Psoas muscle (tissue), 8 donors: ENCODE data around the gene AFF3. TPM values are rescaled to one million over a fixed set of nuclear protein-coding genes. Genes with fewer than 3 reads are reported as not detected.

Experiments
- ATAC-seq, 4 donors: fragments of 200-7000 bp; cut with Tn5 transposase; one replicate each; pipeline ENCODE4 v1.9.1; 2020; ENCODE audit warnings: moderate library complexity in 3 of 4, mild to moderate bottlenecking in 2 of 4
- DNase-seq, 2 donors: peaks; one replicate each; pipeline ENCODE4 v3.0.0-alpha.2; 2020
- H3K27ac ChIP-seq: fragments of 200-600 bp; one replicate; pipeline ENCODE4 v1.8.0; 2022
- H3K27me3 ChIP-seq, 3 donors: fragments of 200-600 bp in 1 of 3; one replicate each; pipeline versions ENCODE4 v1.6.1 to v1.8.0; 2013 to 2022; ENCODE audit warnings: low read length in 2 of 3, mild to moderate bottlenecking in 2 of 3, moderate library complexity in 1 of 3; ENCODE audit not compliant: insufficient read depth in 3 of 3
- H3K36me3 ChIP-seq, 2 donors: fragments of 200-600 bp in 1 of 2; one replicate each; pipeline versions ENCODE4 v1.6.1 to v1.8.0; 2013 to 2022; ENCODE audit warnings: low read depth in 1 of 2, mild to moderate bottlenecking in 1 of 2, moderate library complexity in 1 of 2; ENCODE audit not compliant: insufficient read depth in 1 of 2
- H3K4me1 ChIP-seq: fragments of 200-600 bp; one replicate; pipeline ENCODE4 v1.8.0; 2022
- H3K4me3 ChIP-seq: fragments of 200-600 bp; one replicate; pipeline ENCODE4 v1.8.0; 2022; ENCODE audit warnings: mild to moderate bottlenecking
- H3K9me3 ChIP-seq: fragments of 200-600 bp; one replicate; pipeline ENCODE4 v1.8.0; 2022
- CTCF ChIP-seq: fragments of 200-600 bp; IDR thresholded peaks from one replicate; pipeline ENCODE4 v1.8.0; 2022; ENCODE audit warnings: antibody characterized with exemption
- WGBS, 3 donors: extraction: QIAGEN DNeasy Blood & Tissue Kit; methylation state at CpG; one replicate each; pipeline versions ENCODE4 v1.1.6 to v1.1.7; 2013; 5-methylcytosine and 5-hydroxymethylcytosine counted together
- intact Hi-C, 2 donors: fragments of 100-400 bp; cut with DNase I; formaldehyde crosslinking; loops; one replicate each; pipeline versions ENCODE4 v1.11.0 to v1.14.2; 2022
- polyA plus RNA-seq, 3 donors: library from polyadenylated mRNA; stranded (reverse); fragments of 200-250 nt; gene quantifications; one replicate each; pipeline ENCODE4 v1.2.3, GENCODE V29; 2013
- total RNA-seq, 4 donors: library from RNA; stranded (reverse); fragmentation: NEBNext Ultra II Directional in 2 of 4; extraction: Animal tissue kit (Norgen Biotek cat#: 25700) in 2 of 4; gene quantifications; one replicate each; pipeline versions ENCODE4 v1.2.1 to v1.2.4, GENCODE V29; 2021 to 2023
- donor health status: healthy with polysubstance abuse.
- donor health status: DM: no; HTN: no; CAD: no; lungs with moderate emphysema.
- donor health status: Bipolar disorder and iron deficiency.
- donor health status: healthy.
- donor health status: DM: yes; HTN: yes; CAD: no.
- donor health status: DM: no; HTN: no; CAD: no.
- donor health status: DM: no; HTN: no; CAD: no.
- donor health status: DM: yes; HTN: yes; CAD: no.

AFF3 gene
- total and polyA plus RNA-seq, 7 donors = 0.08 to 2.9 (median 0.44) TPM

GRCh38 chr2:99880148-99880963 lies 262.0 kb downstream of the AFF3 start:
- H3K4me3 ChIP-seq = no peak overlapping the region
- no peaks in the 10 kb centered on the region for H3K36me3 ChIP-seq
- no peaks in the 10 kb centered on the region for H3K27me3 ChIP-seq
- H3K27ac ChIP-seq = no peak overlapping the region
- no peak for TF ChIP-seq CTCF
- 91 to 94% (median 91%) methylated on average over 16 of the region's 16 CpGs for WGBS, 3 donors
- no peaks in the 10 kb centered on the region for H3K4me1 ChIP-seq
- no peaks in the 10 kb centered on the region for H3K9me3 ChIP-seq
- ATAC-seq = no peak
- intact Hi-C loops = no loop called here
- DNase-seq = no peak

- TF ChIP-seq CTCF = no peak
- WGBS, 3 donors = 39 to 56% (median 48%) methylated on average over 4 of the region's 4 CpGs
- no peaks in the 10 kb centered on the region for H3K27me3 ChIP-seq
- H3K27ac ChIP-seq = no peak overlapping the region
- ATAC-seq = no peak
- intact Hi-C loops = no loop called here
- no peak for DNase-seq
- H3K4me3 ChIP-seq = no peak overlapping the region
- no peaks in the 10 kb centered on the region for H3K4me1 ChIP-seq
- no peaks in the 10 kb centered on the region for H3K36me3 ChIP-seq
- no peaks in the 10 kb centered on the region for H3K9me3 ChIP-seq
These were observed 262.9 kb downstream of the AFF3 start for GRCh38 chr2:99879481-99879880.

- H3K36me3 ChIP-seq = no peaks in the 10 kb centered on the region
- no peaks in the 10 kb centered on the region for H3K9me3 ChIP-seq
- H3K27ac ChIP-seq = peak overlapping the region; percentile 3
- intact Hi-C loops = no loop called here
- no peaks in the 10 kb centered on the region for H3K27me3 ChIP-seq
- WGBS, 3 donors = 61 to 63% (median 62%) methylated on average over 5 of the region's 5 CpGs
- DNase-seq (no peak), ATAC-seq (no peak)
- no peak overlapping the region for H3K4me3 ChIP-seq
- TF ChIP-seq CTCF = no peak
- no peaks in the 10 kb centered on the region for H3K4me1 ChIP-seq
These were observed 263.6 kb downstream of the AFF3 start for GRCh38 chr2:99878581-99879350.

- Histone ChIP-seq H3K4me3 (no peak overlapping the region), H3K27me3 (no peaks in the 10 kb centered on the region), H3K36me3 (no peaks in the 10 kb centered on the region), H3K27ac (no peak overlapping the region), H3K4me1 (no peaks in the 10 kb centered on the region), H3K9me3 (no peaks in the 10 kb centered on the region)
- DNase-seq = no peak
- 77 to 93% (median 85%) methylated on average over 4 of the region's 4 CpGs for WGBS, 3 donors
- intact Hi-C loops = no loop called here
- TF ChIP-seq CTCF = no peak
- no peak for ATAC-seq
These were observed 264.4 kb downstream of the AFF3 start for GRCh38 chr2:99877963-99878362.
